Astrocyte (in vitro differentiated cells and primary cell): ENCODE results near the gene RHPN2. TPM values are rescaled to one million over a fixed set of nuclear protein-coding genes. Genes with fewer than 3 reads are reported as not detected.
"Not testable (repeated sequence)": the region's sequence is repeated elsewhere in the genome, so short reads cannot be mapped to it uniquely, and the experiment has no call there.

Source experiments
- DNase-seq: peaks from one replicate; pipeline ENCODE4 v3.0.0-alpha.2; 2010; ENCODE audit warnings: low read depth
- FAIRE-seq: peaks from 2 replicates; lab custom pipeline; 2011; peaks lifted over from hg19 to GRCh38; lab: Jason Lieb, UNC
- H2AFZ ChIP-seq: 2 replicates; pipeline ENCODE4 v1.6.0; 2012; ENCODE audit warnings: low read depth, low read length, inconsistent platforms
- H3K27ac ChIP-seq: 2 replicates; pipeline ENCODE4 v1.5.1; 2011; ENCODE audit warnings: low read depth, low read length, inconsistent platforms
- H3K27me3 ChIP-seq: 2 replicates; pipeline ENCODE4 v1.6.0; 2011; ENCODE audit warnings: low read length, inconsistent platforms; ENCODE audit not compliant: insufficient read depth
- H3K36me3 ChIP-seq: 2 replicates; pipeline ENCODE4 v1.5.1; 2011; ENCODE audit warnings: low read length, inconsistent platforms; ENCODE audit not compliant: insufficient read depth
- H3K4me1 ChIP-seq: 2 replicates; pipeline ENCODE4 v1.5.1; 2011; ENCODE audit warnings: low read length, inconsistent platforms; ENCODE audit not compliant: insufficient read depth
- H3K4me2 ChIP-seq: 2 replicates; pipeline ENCODE4 v1.6.0; 2012; ENCODE audit warnings: low read length, inconsistent platforms
- H3K4me3 ChIP-seq: 2 replicates; pipeline ENCODE4 v1.5.1; 2011; ENCODE audit warnings: low read depth, mild to moderate bottlenecking, low read length, inconsistent platforms; ENCODE audit not compliant: insufficient read depth
- H3K79me2 ChIP-seq: 2 replicates; pipeline ENCODE4 v1.6.0; 2012; ENCODE audit warnings: mild to moderate bottlenecking, low read length, inconsistent platforms; ENCODE audit not compliant: insufficient read depth
- H3K9ac ChIP-seq: 2 replicates; pipeline ENCODE4 v1.6.0; 2012; ENCODE audit warnings: mild to moderate bottlenecking, low read length, inconsistent platforms
- H3K9me3 ChIP-seq: 2 replicates; pipeline ENCODE4 v1.5.1; 2012; ENCODE audit warnings: low read depth, mild to moderate bottlenecking, low read length, inconsistent platforms; ENCODE audit not compliant: insufficient read depth
- H4K20me1 ChIP-seq: 2 replicates; pipeline ENCODE4 v1.6.0; 2012; ENCODE audit warnings: low read length, inconsistent platforms; ENCODE audit not compliant: insufficient read depth
- H3K27ac Mint-ChIP-seq: one replicate; pipeline ENCODE4 v1.8.0; 2021; ENCODE audit warnings: mild to moderate bottlenecking, mixed read lengths; ENCODE audit not compliant: unreplicated experiment
- H3K27me3 Mint-ChIP-seq: one replicate; pipeline ENCODE4 v1.8.0; 2021; ENCODE audit warnings: low read depth, mixed read lengths; ENCODE audit not compliant: unreplicated experiment
- H3K36me3 Mint-ChIP-seq: one replicate; pipeline ENCODE4 v1.8.0; 2021; ENCODE audit warnings: low read depth, mixed read lengths; ENCODE audit not compliant: unreplicated experiment
- H3K4me1 Mint-ChIP-seq: one replicate; pipeline ENCODE4 v1.8.0; 2021; ENCODE audit warnings: low read depth, mixed read lengths; ENCODE audit not compliant: unreplicated experiment
- H3K4me3 Mint-ChIP-seq: one replicate; pipeline ENCODE4 v1.8.0; 2021; ENCODE audit warnings: mild to moderate bottlenecking, moderate library complexity, mixed read lengths; ENCODE audit not compliant: unreplicated experiment
- H3K9me3 Mint-ChIP-seq: one replicate; pipeline ENCODE4 v1.8.0; 2021; ENCODE audit warnings: mild to moderate bottlenecking, mixed read lengths; ENCODE audit not compliant: unreplicated experiment
- EZH2 ChIP-seq: IDR thresholded peaks from 2 replicates; pipeline ENCODE4 v1.6.1; 2012; ENCODE audit warnings: mild to moderate bottlenecking, low read length, inconsistent platforms; ENCODE audit not compliant: insufficient read depth
- total RNA-seq: library from RNA; stranded (reverse); gene quantifications from 2 replicates; pipeline ENCODE4 v1.2.1, GENCODE V29; 2021
- TF ChIP-seq, protein P1 (sequence below): IDR thresholded peaks from 2 replicates; pipeline ENCODE4 v1.5.1; 2011; ENCODE audit warnings: low read depth, mild to moderate bottlenecking, inconsistent platforms, low read length, moderate library complexity; ENCODE audit not compliant: insufficient read depth

RHPN2 gene
- total RNA-seq, 1 donor from 2014 or later, result 12.6 TPM

DNA sequence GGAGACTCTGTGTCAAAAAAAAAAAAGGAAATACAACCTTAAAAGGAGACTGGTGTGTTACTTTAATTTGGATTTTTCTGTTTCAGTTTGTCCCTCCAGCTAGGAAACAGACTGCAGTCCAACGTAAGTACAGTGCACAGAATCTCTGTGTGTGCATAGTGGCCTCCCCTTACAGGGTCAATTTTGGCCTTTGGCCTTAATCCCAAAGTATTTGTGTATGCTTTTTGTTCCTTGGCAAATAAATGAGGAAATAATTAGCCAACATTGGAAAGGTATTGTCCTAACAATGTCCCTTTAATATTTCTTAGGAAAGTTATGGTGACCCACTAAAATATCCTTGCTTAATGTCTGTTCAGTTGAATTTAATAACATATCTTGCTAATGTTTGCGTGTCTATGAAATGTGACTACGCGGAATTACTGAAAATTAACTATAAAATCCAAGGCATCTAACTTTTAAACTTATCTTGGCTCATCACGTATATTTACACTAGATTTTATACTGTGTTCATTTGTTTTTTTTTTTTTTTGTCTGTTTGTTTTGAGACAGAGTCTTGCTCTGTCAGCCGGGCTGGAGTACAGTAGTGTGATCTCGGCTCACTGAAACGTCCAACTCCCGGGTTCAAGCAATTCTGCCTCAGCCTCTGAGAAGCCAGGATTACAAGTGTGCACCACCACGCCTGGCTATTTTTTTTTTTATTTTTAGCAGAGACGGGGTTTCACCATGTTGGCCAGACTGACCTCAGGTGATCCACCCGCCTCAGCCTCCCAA, 39.0 kb downstream of the RHPN2 start:
- not testable (repeated sequence) for H3K36me3 ChIP-seq, H3K27me3 ChIP-seq, H3K4me2 ChIP-seq, H3K9ac ChIP-seq, H3K36me3 Mint-ChIP-seq, H3K27me3 Mint-ChIP-seq, H3K4me1 ChIP-seq, H3K9me3 Mint-ChIP-seq, H3K4me1 Mint-ChIP-seq, H3K9me3 ChIP-seq, H3K4me3 ChIP-seq, H3K79me2 ChIP-seq, H3K4me3 Mint-ChIP-seq, H4K20me1 ChIP-seq, H2AFZ ChIP-seq, H3K27ac ChIP-seq, DNase-seq, H3K27ac Mint-ChIP-seq, FAIRE-seq

DNA sequence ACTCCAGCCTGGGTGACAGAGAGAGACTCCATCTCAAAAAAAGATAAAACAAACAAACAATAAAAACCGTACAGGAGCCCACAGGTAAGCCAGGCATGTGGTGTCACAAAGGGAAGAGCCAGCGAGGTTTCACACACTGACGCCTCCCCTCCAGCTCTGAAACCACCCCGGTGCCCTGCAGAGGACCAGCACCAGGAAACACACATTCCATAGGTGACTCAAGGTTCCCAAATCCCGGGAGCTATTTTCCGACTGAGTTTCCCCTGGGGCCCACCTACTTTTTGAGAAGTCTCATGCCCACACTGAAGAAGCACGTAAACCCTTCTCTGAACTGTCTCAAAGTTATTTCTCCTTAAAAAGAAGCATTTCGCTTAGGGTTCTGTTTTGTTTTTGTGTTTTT, 40.3 kb downstream of the RHPN2 start:
- TF ChIP-seq, protein P1, sequence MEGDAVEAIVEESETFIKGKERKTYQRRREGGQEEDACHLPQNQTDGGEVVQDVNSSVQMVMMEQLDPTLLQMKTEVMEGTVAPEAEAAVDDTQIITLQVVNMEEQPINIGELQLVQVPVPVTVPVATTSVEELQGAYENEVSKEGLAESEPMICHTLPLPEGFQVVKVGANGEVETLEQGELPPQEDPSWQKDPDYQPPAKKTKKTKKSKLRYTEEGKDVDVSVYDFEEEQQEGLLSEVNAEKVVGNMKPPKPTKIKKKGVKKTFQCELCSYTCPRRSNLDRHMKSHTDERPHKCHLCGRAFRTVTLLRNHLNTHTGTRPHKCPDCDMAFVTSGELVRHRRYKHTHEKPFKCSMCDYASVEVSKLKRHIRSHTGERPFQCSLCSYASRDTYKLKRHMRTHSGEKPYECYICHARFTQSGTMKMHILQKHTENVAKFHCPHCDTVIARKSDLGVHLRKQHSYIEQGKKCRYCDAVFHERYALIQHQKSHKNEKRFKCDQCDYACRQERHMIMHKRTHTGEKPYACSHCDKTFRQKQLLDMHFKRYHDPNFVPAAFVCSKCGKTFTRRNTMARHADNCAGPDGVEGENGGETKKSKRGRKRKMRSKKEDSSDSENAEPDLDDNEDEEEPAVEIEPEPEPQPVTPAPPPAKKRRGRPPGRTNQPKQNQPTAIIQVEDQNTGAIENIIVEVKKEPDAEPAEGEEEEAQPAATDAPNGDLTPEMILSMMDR, result no peak
- no peak for TF ChIP-seq EZH2
- Histone ChIP-seq H3K79me2 (no peaks in the 10 kb centered on the region), H3K9me3 (no peaks in the 10 kb centered on the region), H3K4me1 (no peaks in the 10 kb centered on the region), H4K20me1 (no peaks in the 10 kb centered on the region), H3K36me3 (no peaks in the 10 kb centered on the region), H3K4me2 (no peak overlapping the region), H3K27me3 (no peaks in the 10 kb centered on the region), H3K4me3 (no peak overlapping the region), H3K27ac (no peak overlapping the region), H2AFZ (no peak overlapping the region), H3K9ac (no peak overlapping the region)
- no peak for DNase-seq
- no peak overlapping the region for H3K27ac Mint-ChIP-seq
- no peaks in the 10 kb centered on the region for H3K27me3 Mint-ChIP-seq
- no peak for FAIRE-seq
- H3K4me3 Mint-ChIP-seq, result no peak overlapping the region
- H3K36me3 Mint-ChIP-seq, result peaks cover 8% of the 10 kb centered on the region
- no peaks in the 10 kb centered on the region for H3K4me1 Mint-ChIP-seq
- H3K9me3 Mint-ChIP-seq, result peaks cover 3% of the 10 kb centered on the region

DNA sequence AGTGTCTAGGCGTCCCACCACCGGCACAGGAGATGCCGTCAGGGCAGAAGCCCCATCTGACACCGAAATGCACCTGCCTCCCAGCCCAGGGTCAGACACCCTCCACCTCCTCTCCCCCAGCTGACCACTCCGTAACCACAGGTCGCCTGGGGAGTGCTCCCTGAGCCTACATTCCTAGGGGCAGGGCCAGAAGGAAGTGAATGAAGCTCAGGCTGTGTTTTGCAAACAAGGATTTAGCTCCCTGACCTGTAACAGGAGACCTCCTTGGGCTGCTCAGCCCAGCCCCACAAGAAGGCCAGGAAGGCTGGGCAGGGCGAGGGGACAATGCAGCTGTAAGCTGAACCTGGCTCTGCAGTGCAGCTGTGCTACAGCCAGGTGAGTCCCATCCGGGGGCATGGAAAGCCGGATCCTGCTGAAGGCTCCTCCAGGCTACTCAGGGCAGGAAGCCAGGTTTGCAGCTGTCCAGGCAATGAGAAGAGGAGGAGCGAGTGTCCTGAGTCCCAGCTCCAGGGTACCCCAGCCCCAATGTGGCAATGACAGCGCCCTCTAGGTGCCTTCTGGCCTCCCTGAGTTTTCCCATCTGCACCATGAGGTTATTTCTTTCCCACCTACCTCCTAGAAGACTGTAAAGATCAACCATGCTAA, 42.1 kb downstream of the RHPN2 start:
- DNase-seq, result no peak
- Histone ChIP-seq H3K4me1 (no peaks in the 10 kb centered on the region), H3K27ac (no peak overlapping the region), H3K4me3 (no peak overlapping the region), H2AFZ (no peak overlapping the region), H4K20me1 (no peaks in the 10 kb centered on the region), H3K4me2 (no peak overlapping the region), H3K36me3 (no peaks in the 10 kb centered on the region), H3K27me3 (no peaks in the 10 kb centered on the region), H3K9me3 (no peaks in the 10 kb centered on the region), H3K9ac (no peak overlapping the region), H3K79me2 (no peaks in the 10 kb centered on the region)
- no peak for FAIRE-seq
- no peaks in the 10 kb centered on the region for H3K4me1 Mint-ChIP-seq
- H3K27me3 Mint-ChIP-seq, result no peaks in the 10 kb centered on the region
- H3K4me3 Mint-ChIP-seq, result no peak overlapping the region
- no peak overlapping the region for H3K27ac Mint-ChIP-seq
- no peak for TF ChIP-seq EZH2
- TF ChIP-seq, protein P1, result no peak
- peaks cover 11% of the 10 kb centered on the region for H3K36me3 Mint-ChIP-seq
- H3K9me3 Mint-ChIP-seq, result peaks cover 2% of the 10 kb centered on the region

DNA sequence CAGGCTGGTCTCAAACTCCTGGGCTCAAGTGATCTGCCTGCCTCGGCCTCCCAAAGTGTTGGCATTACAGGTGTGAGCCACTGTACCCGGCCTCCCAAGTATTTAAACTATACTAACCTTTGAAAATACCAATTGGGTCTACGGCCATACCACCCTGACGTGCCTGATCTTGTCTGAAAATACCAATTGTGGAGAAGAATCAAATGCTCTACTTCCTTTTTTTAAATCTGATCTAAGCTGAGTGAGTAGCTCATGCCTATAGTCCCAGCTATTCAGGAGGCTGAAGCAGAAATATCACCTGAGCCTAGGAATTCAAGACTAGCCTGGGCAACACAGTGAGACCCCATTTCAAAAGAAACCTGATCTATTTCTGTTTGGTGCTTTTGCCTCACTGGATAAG, 53.8 kb downstream of the RHPN2 start:
- not testable (repeated sequence) for H3K9ac ChIP-seq, H3K9me3 Mint-ChIP-seq

More for the DNA sequence above, 53.8 kb downstream of the RHPN2 start:
- H3K27ac Mint-ChIP-seq, H3K27ac ChIP-seq, H3K27me3 Mint-ChIP-seq, H3K4me1 Mint-ChIP-seq, H3K79me2 ChIP-seq, H3K4me3 ChIP-seq, DNase-seq, H3K36me3 ChIP-seq, H3K4me3 Mint-ChIP-seq, FAIRE-seq, H3K4me1 ChIP-seq, H2AFZ ChIP-seq, H3K9me3 ChIP-seq, H4K20me1 ChIP-seq, H3K36me3 Mint-ChIP-seq, H3K4me2 ChIP-seq, H3K27me3 ChIP-seq: not testable (repeated sequence)
